ENCODE results near the gene GALNT13.

The GALNT13 gene

DNA sequence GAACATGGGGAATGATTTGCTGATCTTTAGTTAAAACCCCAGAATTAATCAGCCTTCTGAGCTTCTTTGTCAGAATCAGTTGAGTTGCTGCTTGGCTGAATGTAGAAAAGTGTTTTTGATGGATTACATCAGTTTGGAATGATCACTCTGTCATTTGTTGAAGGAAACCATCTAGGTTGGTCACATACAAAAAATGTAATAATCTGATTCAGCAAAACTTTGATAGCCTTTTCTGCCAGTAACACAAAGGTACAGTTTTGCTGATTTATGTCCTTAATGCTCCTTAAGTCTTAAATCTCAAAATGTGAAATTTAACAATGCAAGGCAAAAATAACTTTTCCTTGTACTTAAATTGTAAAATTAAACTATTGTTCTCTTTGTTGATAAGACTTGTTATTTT lies 74.3 kb downstream of the GALNT13 start:
- DNase-seq = no peak

DNA sequence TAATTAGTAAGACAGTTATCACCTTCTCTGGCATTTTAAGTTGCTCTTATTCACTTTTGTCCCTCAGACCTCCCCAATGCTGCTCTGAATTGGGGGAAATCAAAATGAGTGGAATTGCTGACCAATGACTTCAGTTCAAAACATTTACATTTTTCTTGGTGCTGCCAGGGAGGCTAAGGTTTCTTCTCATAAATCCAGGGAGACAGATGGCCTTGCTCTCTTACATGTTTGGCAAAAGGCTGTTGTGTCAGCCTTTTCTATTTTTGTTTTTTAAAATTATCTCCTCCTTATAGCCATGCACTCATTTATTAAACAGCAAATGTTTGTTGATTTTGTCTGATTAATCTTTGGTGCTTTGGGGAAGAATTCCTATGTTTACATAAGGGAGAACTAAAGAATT lies 82.0 kb downstream of the GALNT13 start:
- DNase-seq = no peak

DNA sequence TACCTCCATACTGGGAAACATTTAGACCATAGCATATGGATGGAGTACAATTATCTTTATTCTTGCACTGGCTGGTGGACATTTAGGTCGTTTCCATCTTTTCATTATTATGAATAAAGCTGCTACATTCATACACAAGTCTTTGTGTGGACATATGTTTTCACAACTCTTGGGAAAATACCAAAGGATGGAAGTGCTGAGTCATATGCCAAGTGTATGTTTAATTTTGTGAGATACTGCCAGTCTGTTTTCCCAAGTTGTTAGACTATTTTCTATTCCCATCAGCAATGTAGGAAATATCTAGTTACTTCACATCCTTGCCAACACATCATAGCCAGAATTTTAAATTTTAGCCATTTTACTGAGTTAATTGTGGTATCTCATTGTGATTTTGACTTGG lies 91.5 kb downstream of the GALNT13 start:
- no peak for DNase-seq

DNA sequence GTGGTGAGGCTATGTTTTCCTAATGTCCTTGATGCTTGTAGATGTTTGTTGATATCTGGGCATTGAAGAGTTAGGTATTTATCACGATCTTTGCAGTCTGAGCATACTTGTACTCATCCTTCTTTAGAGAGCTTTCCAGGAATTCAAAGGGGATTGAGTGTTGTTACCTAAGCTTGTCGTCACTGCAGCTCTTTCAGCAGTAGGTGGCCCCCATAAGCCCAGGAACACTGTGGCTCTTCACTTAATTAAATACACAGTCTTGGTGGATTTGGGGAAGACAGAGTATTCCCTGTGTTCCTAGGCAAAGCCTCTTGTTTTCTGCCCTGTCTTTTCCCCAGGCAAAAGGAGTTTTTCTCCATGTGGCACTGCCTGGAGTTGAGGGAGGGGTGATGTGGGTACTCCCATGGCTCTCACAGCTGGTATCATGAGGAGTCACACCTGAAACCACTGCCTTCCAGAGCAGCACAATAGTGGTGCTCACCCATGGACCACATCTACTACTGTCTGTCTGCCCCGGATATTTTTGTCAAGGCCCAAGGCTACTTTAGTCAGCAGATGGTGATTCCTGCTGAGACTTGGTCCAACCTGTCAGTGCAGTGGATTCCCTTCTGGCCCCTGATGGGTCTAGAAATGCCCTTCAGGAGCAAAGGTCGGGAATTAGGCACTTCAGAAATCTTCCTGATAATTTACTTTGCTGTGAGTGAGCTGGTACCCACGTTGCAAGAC lies 95.7 kb downstream of the GALNT13 start:
- DNase-seq = no peak

DNA sequence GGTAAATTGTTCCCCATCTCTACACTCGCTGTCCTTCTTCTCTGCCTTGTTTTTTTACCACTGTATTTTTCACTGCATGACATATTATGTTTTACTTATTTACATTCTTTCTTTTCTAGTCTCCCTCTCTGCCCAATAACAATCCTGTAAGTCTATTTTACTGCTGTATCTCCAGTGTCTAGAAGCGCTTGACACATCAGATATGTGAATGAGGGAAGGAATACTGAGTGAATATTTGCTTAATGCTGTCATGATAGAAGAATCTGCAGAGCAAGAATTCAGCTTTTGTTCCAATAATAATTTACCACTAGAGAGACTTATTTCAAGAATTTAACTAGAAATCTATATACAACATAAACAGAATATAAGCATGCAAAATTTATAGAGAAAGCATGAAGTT lies 99.5 kb downstream of the GALNT13 start:
- no peak for DNase-seq

DNA sequence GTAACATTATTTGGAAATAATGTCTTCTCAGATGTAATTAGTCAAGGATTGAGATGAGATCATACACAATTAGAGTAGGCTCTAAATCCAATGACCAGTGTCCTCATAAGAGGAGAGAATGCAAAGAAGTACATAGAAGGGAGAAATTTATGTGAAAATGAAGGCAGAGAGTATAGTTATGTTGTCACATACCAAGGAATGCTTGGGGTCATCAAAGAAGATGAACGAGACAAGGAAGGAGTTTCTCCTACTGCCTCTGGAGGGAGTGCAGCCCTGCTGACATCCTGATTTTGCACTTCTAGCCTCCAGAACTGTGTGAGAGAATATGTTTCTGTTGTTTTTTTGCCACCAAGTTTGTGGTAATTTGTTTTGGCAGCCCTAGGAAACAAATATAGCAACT lies 100.1 kb downstream of the GALNT13 start:
- DNase-seq = no peak

DNA sequence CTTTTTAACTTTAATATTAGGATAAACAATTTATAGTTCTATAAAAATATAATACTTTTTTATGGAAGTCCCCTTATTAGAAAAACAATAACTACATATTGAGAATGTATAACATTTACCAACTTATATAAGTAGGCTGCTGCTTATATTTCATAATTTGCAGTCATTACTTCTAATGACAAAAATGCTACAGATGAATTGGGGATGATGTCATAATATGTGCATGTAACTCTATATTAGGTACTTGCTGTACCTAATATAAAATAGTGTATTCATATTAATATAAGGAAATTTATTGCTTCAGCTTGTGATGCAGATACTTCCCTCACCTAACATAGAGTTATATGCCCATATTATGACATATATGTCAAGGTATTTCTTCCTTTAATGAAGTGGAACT lies 100.7 kb downstream of the GALNT13 start:
- no peak for DNase-seq

DNA sequence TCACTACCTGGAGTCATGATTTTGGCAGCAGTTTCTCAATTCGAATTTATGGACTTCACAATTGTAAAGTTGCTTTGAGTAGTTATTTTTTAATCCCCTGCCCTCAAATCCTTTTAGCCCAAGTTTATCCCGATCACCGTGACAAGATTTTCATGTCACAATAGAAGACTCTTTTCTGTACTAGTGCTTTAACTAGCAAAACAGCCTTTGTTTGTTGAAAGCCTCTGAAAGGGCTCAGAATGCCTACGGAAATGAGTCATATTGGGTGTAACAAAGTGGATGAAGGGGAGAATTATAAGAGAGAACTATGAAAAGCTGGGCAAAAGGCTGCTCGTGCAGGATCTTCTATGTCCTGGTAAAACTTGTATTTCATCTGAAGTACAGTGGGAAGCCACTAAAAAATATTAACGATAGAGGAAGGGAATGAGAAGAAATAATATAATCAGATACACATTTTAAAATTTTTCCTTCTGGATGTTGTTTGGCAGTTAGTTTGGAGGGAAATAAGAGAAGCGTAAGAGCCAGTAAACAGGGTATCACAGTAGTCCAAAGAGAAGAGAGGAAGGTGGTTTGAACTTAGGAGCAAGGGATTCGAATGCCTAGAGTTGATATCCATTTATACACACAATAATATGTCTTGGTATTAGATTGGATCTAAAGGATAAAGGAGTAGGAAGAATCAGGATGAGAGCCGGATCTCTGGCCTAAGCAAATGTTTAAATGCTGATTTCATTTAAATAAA lies 114.9 kb downstream of the GALNT13 start:
- no peak for DNase-seq

DNA sequence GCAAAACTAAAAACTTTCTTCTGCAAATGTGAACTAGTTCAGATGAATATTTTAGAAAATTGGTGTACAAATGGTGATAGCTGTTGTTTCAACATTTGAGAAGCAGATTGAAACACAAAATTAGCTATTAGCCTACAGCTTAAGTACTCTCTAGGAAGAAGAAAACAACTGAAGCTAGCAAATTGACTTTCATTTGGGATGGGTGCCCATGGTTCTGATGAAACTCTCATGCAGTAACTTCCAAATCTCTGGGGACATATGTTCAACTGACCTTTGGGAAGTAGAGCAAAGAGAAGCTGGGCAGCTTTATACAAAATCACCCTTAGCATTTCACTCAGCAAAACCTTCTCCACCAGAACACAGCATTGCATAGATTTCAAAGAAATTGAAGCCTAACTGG lies 119.0 kb downstream of the GALNT13 start:
- DNase-seq = no peak

DNA sequence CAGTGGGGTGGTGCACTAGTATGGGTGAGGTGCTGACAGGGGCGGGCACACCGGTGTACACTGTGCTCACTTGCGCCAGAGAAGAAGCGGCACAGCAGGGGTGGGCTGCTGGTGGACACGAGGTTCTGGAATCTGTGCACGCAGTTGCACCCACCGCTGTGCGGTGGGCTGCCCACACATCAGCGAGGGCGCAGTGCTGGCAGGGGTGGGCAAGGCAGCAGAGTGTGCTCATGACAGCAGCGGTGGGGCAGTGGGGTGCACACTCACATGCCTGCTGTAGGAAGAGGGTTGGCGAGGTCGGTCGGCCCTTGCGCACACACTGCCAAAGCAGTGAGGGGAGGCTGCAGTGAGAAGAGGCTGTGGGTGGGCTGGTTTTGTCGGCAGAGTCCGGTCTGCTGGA lies 141.8 kb downstream of the GALNT13 start:
- DNase-seq = no peak

DNA sequence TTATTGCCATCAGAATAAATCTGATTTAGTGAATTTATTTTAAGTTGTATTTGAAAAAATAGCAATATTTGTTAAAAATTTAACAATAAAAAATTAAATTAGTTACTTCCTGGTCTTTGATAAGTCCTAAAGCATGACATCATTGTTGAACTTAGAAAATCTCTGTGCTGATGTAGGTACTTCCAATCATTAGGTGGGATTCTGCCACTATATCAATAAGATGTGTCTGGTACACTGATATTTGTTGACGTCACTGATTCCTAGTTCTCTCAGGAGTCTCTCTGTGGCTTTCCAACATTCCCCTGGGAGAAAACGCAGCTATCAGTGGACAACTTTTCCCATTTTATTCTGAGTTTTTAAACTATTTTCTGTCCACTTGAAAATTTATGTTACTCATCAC lies 143.5 kb downstream of the GALNT13 start:
- DNase-seq = no peak

DNA sequence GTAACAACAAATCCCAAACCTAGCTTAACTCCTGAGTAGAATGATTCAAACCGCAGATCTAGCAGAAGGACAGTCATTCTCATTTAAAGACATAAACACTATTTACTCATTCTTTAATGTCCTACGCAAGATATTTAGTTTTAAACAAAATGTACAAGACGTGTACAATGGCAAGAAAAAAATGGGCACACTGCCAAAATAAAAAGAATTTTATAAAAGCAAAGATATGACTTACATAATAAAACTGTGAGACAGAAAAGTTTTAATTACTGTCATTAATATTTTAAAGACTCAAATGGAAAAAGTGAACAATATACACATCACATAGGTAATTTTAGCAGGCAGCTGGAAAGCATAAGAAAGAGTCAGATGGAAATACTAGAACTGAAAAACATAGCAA lies 157.8 kb downstream of the GALNT13 start:
- no peak for DNase-seq

DNA sequence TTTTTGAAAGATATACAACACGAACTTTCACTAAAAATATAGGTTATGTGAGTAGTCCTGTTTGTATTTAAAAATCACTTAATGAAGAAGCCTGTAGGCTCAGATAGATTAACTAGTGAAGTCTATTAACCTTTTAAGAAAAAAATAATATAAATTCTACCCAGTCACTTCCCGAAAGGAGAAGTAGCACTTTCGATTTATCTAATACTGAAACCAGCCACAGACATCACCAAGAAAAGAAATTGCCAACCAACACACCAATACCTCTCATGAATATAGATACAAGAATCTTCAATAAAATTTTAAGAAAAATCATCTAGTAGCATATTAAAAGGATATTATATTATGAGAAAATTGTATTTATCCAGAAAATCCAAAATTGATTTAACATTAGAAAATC lies 160.5 kb downstream of the GALNT13 start:
- DNase-seq = no peak

DNA sequence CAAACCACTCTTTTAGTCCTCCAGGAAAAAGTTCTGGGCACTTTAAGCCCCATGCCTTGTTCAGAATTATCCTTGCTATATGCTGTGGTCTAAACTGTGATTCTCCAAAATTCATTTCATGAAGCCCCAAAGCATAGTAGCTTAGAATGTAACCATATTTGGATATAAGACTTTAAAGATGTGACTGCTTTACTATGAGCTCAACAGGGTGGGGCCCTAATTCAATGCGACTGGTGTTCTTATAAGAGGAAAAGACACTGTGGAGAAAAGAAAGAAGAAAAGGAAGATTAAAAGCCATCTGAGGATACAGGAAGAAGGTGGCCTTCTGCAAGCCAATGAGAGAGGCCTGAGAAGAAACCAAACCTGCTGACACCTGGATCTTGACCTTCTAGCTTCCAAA lies 174.8 kb downstream of the GALNT13 start:
- no peak for DNase-seq

DNA sequence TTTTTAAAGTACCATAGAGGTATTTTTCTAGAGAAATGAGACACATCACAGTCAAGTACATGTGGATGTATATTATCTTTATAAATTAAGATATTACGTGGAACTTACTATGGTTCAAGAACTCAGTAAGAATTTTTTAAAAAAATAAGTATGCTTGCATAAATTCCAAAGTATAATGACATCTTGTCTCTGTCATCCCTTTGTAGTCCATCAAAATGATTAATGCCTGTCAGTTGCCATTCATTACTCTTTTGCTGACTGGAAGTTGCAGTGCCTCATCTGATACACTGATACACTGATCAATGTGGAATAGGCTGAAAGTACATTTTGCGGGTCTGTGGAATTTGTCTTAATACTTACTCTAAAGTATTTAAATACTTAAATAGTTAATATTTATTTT lies 177.2 kb downstream of the GALNT13 start:
- no peak for DNase-seq

DNA sequence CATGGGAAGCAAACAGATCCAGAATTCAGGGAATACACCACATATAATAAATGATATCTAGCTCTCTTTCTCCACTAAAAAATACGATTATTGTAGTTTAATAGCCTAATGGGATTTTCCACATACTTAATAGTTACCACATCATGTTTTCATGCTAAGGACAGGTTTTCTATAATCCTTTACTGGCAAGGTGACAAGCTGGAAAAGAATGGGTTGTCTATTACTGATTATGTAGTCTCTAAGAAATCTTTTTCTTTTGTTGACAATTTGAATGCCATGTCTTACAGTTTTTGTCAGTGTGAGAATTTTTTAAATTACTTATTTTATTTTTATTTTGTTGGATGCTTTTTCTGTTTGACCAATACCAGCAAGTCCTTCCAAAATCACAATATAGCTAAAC lies 177.8 kb downstream of the GALNT13 start:
- no peak for DNase-seq

DNA sequence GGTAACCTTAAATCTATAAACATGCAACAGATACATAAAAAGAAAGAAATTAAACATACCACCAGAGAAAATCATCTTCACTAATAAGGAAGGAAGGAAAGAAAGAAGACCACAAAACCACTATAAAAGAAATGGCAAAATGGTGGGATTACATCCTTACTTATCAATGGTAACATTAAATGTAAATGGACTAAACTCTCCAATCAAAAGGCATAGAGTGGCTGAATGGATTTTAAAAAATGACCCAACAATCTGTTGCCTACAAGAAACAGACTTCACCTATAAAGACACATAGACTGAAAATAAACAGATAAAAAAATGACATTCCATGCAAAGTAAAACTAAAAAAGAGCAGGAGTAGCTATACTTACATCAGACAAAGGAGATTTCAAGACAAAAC lies 195.4 kb downstream of the GALNT13 start:
- no peak for DNase-seq

DNA sequence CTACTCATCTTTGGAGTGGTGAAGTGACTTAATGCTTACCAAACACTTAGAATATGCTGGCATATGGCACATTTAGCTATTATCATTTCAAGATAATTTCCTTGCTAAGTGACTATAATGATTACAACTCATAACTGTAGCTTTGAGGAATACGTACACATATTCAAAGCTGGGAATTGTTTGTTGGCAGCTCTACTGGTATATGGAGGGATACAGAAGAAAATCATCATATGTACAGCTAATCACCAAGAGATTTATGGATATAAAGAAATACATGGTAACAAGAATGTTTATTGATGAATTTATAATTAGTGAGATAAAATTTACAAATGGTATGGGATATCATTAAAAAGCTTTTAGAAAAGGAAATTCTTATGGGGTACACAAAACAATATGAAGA lies 207.2 kb downstream of the GALNT13 start:
- no peak for DNase-seq

DNA sequence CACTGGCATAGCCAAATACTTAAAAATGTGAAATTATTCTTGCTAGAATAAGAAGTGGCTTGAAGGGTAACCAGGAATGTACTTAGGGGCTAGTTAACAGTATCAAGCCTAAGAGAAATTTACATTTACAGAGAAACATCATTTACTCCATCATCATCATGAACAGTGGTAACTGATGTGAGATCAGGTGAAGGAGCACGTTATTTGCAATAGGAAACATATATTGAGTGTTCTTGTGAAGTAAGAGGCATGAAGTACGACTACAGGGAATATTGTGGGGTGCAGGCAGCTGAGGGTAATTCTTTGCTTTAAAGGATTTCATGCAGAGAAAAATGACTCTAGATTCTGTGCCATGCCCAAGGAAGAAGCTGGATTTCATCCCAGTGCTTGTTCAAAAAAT lies 220.8 kb downstream of the GALNT13 start:
- DNase-seq = no peak

DNA sequence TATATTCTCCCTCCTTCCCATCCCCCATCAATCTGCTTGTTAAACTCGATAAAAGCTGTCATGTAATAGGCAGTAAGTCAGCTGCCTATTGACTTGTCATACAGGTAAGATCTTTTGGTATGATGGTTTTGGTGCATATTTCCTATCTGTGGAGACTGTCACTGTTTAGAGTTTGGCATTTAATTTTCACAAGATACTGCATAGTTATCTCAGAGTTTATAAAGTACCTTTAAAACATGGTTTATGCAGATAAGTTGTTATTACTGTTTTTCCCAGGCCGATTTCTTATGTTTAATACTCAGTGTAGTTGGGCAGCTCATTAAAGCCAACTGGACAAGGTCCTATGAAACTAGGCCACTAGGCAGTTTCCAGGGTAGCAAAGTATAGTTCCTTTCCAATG lies 222.1 kb downstream of the GALNT13 start:
- DNase-seq = no peak

DNA sequence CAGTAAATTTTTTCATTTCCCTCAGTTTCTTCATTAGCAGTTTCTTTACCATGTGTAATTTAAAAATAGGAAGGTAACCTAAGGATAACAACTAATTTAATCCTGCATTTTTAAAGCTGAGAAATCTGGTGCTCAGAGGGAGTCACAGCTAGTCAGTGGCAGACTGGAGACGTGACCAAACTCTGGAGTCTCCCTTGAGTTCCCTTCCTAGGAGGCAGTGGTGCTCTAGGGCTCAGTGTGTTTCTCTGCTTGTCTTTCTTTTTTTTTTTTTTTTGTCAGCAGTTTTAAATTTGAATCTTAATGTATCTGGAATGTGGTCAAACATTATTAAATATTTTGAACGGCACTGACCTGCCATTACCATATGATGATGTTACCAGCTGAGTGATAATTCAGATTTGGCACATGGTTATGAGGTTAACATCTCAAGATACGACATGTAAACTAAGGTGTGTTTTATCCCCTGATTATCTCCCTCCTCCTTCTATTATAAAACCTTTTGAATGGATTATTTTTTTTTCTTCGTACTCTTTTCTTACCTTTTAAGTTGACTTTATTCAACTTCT lies 226.2 kb downstream of the GALNT13 start:
- DNase-seq = no peak

DNA sequence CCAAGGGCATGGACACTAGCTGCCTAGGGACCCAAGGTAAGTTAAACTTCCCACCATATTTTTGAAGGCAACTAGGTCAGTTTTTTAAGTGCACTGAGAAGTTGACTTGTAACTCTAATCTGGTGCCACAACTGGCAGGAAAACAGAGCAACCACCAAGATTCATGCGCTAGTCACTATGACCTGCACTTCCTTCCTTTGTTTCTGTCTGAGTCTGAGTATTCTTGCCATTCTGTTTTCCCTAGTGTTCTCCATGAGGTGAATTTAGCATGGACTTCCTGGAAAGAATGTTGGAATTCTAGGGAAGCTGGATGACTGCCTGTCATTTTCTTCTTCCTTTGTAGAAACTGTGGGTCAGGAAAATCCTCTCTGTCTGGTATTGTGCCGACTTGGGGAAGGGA lies 249.0 kb downstream of the GALNT13 start:
- no peak for DNase-seq

DNA sequence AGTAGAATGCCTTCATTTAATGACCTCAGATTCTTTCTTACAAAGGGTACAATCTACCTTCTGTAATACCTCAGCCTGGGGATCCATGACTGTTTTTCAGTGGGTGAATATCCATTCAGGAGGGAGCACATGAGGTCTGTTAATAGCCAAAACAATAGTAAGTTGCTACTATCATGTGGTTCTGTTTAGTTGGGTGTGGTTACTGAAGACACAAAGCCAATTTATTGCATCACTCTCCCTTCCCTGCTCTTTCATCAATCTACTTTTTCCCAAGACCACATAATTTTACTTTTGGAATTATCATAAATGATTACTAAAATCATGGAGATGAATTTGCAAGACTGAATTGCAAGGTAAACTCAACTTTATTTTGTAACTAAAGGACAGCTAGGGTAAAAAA lies 254.2 kb downstream of the GALNT13 start:
- DNase-seq = no peak

DNA sequence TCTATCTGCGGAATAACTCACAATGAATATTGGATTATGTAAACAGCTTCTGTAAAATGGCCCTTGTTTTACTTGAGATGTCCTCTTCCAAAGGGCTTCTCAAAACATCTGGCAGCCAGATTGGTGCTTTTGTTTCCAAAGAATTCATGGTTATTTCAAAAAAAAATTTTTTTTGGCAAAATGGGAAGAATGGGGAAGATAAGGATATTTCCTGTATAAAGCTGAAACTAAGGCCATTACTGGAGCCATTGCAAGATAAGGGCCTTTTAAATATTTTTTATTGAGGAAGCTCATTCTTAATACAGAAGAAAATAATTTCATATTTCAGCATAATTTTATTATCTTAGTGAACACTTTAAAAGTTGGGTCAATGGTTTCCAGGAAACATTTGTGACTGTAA lies 259.1 kb downstream of the GALNT13 start:
- DNase-seq = no peak

DNA sequence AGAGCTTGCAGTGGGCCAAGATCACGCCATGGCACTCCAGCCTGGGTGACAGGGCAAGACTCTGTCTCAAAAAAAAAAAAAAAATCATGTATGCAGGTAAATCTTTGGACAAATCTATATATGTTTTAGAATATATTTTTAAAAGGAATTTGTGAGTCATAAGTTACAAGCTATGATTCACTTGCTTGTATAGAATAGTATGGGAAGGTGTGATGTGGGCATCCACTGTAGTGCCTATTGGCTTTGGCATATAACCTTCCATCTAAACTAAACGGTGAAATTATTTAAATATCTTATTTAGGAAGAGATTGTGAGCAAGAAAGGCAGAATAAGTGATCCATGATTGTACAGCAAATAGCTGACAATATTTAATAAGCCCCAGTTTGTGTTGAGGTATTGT lies 261.1 kb downstream of the GALNT13 start:
- no peak for DNase-seq

All from activated naive CD4-positive, alpha-beta T cell treated with Interleukin-2 at 50 U/mL for 16 hours (primary cell).